Activated T-cell treated with anti-CD3 and anti-CD28 coated beads for 24 hours (primary cell): ENCODE results near the gene OR4K5.
"Not testable (repeated sequence)": the region's sequence is repeated elsewhere in the genome, so short reads cannot be mapped to it uniquely, and the experiment has no call there.

Source experiments
- DNase-seq: peaks from one replicate; pipeline ENCODE4 v3.0.0-alpha.2; 2020; ENCODE audit warnings: low read depth

OR4K5 gene

GRCh38 chr14:19920021-19920657 lies at the start of gene OR4K5:
Gene OR4K5, plus strand, starts transcription at chr14:19920607. Its CDS starts 0 bp downstream, at chr14:19920607.
- no peak for DNase-seq

- no peak for DNase-seq
Observed at GRCh38 chr14:19873178-19873577, 47.2 kb upstream of the OR4K5 start.

- no peak for DNase-seq
Observed at GRCh38 chr14:19874842-19875241, 45.6 kb upstream of the OR4K5 start, which contains the start of gene OR4K2. Gene OR4K2, plus strand, starts transcription at chr14:19875142. Its CDS starts 1,126 bp downstream, at chr14:19876268.

GRCh38 chr14:19878029-19878642 lies 42.3 kb upstream of the OR4K5 start:
- DNase-seq: no peak

GRCh38 chr14:19895282-19895681 lies 25.1 kb upstream of the OR4K5 start:
- no peak for DNase-seq

GRCh38 chr14:19900999-19901398 lies 19.4 kb upstream of the OR4K5 start:
- no peak for DNase-seq

GRCh38 chr14:19902409-19902808 lies 18.0 kb upstream of the OR4K5 start:
- no peak for DNase-seq

GRCh38 chr14:19906665-19907064 lies 13.7 kb upstream of the OR4K5 start:
- DNase-seq: no peak

GRCh38 chr14:19911114-19911513 lies 9.3 kb upstream of the OR4K5 start:
- no peak for DNase-seq

- no peak for DNase-seq
Observed at GRCh38 chr14:19917243-19917642, 3.2 kb upstream of the OR4K5 start.

GRCh38 chr14:19917955-19918518 lies 2.4 kb upstream of the OR4K5 start:
- no peak for DNase-seq

GRCh38 chr14:19918553-19919264 lies 1.7 kb upstream of the OR4K5 start:
- no peak for DNase-seq

GRCh38 chr14:19930617-19931016 lies 10.2 kb downstream of the OR4K5 start, which contains the start of gene OR4K1:
Gene OR4K1, plus strand, starts transcription at chr14:19930917. Its CDS starts 4,750 bp downstream, at chr14:19935667.
- no peak for DNase-seq

GRCh38 chr14:19941668-19942067 lies 21.3 kb downstream of the OR4K5 start:
- DNase-seq: no peak

- no peak for DNase-seq
Observed at GRCh38 chr14:19947413-19948090, 27.1 kb downstream of the OR4K5 start.

GRCh38 chr14:19949218-19949617 lies 28.8 kb downstream of the OR4K5 start:
- no peak for DNase-seq

- not testable (repeated sequence) for DNase-seq
Observed at GRCh38 chr14:19969735-19970134, 49.3 kb downstream of the OR4K5 start.
